Measurements from ENCODE around the gene KCNJ4.

DNA sequence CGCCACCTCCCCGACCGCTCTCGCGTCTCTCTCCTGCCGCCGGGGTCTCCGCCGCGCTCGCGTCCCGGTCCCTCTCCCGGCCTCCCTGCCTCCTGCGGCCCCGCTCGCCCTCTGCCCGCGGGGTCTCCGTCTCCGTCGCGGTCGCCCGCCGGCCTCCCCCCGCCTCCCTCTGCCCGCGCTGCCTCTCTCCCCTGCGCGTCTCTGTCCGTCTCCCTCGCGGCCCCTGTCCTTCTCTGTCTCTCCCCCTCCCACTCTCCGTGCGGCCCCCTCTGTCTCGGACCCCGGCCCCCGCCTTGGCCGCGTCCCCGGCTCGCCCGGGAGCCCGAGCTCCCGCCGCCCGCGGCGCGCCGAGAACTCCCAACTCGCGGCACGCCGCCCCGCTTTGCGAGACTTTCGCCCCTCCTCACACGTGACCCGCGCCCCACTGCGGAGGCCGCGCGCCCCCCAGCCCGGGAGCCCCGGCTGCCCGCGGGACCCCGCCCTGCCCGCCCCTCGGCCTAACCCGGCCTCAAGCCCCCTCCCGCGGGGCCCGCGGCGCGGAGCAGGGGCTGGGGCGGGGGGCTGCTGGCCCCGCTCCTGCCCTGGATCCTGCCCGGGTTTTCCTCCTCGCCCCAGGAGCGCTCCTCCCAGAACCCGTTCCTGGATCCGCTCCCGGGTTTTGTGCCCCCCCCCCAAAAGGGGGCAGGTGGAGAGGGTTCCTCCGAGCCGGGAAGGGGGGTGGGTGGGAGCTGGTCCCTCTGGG lies 702 bp upstream of the KCNJ4 start:
- TF ChIP-seq, protein P1, sequence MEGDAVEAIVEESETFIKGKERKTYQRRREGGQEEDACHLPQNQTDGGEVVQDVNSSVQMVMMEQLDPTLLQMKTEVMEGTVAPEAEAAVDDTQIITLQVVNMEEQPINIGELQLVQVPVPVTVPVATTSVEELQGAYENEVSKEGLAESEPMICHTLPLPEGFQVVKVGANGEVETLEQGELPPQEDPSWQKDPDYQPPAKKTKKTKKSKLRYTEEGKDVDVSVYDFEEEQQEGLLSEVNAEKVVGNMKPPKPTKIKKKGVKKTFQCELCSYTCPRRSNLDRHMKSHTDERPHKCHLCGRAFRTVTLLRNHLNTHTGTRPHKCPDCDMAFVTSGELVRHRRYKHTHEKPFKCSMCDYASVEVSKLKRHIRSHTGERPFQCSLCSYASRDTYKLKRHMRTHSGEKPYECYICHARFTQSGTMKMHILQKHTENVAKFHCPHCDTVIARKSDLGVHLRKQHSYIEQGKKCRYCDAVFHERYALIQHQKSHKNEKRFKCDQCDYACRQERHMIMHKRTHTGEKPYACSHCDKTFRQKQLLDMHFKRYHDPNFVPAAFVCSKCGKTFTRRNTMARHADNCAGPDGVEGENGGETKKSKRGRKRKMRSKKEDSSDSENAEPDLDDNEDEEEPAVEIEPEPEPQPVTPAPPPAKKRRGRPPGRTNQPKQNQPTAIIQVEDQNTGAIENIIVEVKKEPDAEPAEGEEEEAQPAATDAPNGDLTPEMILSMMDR (IDR thresholded peaks at IDR 0.05), result no peak
- TF ChIP-seq POLR2AphosphoS5 (IDR thresholded peaks at IDR 0.05; ENCODE audit: low read depth, low read length), result no peak
- TF ChIP-seq REST (IDR thresholded peaks at IDR 0.05; ENCODE audit: insufficient read depth in 1 of 2, low read depth in 2 of 2, low read length in 1 of 2), result no peak
- TF ChIP-seq TCF7L2 (IDR thresholded peaks at IDR 0.05; ENCODE audit: low read depth, low read length), result no peak

Measured in Panc1 (cell line).